Nephron (organoid): ENCODE results near the gene LRIG2.
A peak's percentile ranks its signal among the peaks of the same experiment; 100 is the strongest.

Experiments used
- H3K27ac Mint-ChIP-seq, 3 experiments: 2 replicates each; pipeline ENCODE4 v1.8.0; 2020; ENCODE audit warnings: mixed read lengths in 3 of 3, mild to moderate bottlenecking in 2 of 3, moderate library complexity in 1 of 3
- H3K27me3 Mint-ChIP-seq: 2 replicates; pipeline ENCODE4 v1.8.0; 2021; ENCODE audit warnings: low read depth, mild to moderate bottlenecking, moderate library complexity, mixed read lengths
- H3K36me3 Mint-ChIP-seq: 2 replicates; pipeline ENCODE4 v1.8.0; 2020; ENCODE audit warnings: low read depth, mixed read lengths
- H3K4me1 Mint-ChIP-seq: 2 replicates; pipeline ENCODE4 v1.8.0; 2020; ENCODE audit warnings: mixed read lengths
- H3K4me3 Mint-ChIP-seq, 3 experiments: 2 replicates each; pipeline ENCODE4 v1.8.0; 2020; ENCODE audit warnings: mild to moderate bottlenecking in 3 of 3, mixed read lengths in 3 of 3, moderate library complexity in 2 of 3
- H3K9me3 Mint-ChIP-seq: 2 replicates; pipeline ENCODE4 v1.8.0; 2020; ENCODE audit warnings: mixed read lengths
- CTCF ChIP-seq, 3 experiments: fragments of 200-600 bp; sonication (generic); IDR thresholded peaks; one replicate each; pipeline ENCODE4 v1.5.0; 2021; ENCODE audit warnings: antibody characterized with exemption in 3 of 3; ENCODE audit not compliant: unreplicated experiment in 3 of 3

Gene LRIG2

GRCh38 chr1:113106910-113107309 is 33.9 kb downstream of the LRIG2 start:
- H3K27ac Mint-ChIP-seq, result peak overlapping the region in 1 of 3 experiments; percentile 12
- no peaks in the 10 kb centered on the region for H3K4me1 Mint-ChIP-seq
- H3K4me3 Mint-ChIP-seq, result no peak overlapping the region
- no peaks in the 10 kb centered on the region for H3K27me3 Mint-ChIP-seq
- no peak for TF ChIP-seq CTCF (IDR thresholded peaks at IDR 0.05; ENCODE audit: unreplicated experiment in 3 of 3)
- H3K9me3 Mint-ChIP-seq, result no peaks in the 10 kb centered on the region
- H3K36me3 Mint-ChIP-seq, result peaks cover 72% of the 10 kb centered on the region

GRCh38 chr1:113109908-113110554 is 37.0 kb downstream of the LRIG2 start:
- no peaks in the 10 kb centered on the region for H3K4me1 Mint-ChIP-seq
- TF ChIP-seq CTCF (IDR thresholded peaks at IDR 0.05; ENCODE audit: unreplicated experiment in 3 of 3), result no peak
- H3K27me3 Mint-ChIP-seq, result no peaks in the 10 kb centered on the region
- no peaks in the 10 kb centered on the region for H3K9me3 Mint-ChIP-seq
- peaks cover 69% of the 10 kb centered on the region for H3K36me3 Mint-ChIP-seq
- H3K4me3 Mint-ChIP-seq, result no peak overlapping the region
- H3K27ac Mint-ChIP-seq, result no peak overlapping the region

GRCh38 chr1:113118266-113118665 is 45.3 kb downstream of the LRIG2 start:
- Mint-ChIP-seq H3K9me3 (no peaks in the 10 kb centered on the region), H3K4me1 (no peaks in the 10 kb centered on the region), H3K27ac (no peak overlapping the region), H3K4me3 (no peak overlapping the region), H3K36me3 (peaks cover 74% of the 10 kb centered on the region), H3K27me3 (no peaks in the 10 kb centered on the region)
- TF ChIP-seq CTCF (IDR thresholded peaks at IDR 0.05; ENCODE audit: unreplicated experiment in 3 of 3), result no peak

GRCh38 chr1:113123737-113124136 is 50.7 kb downstream of the LRIG2 start:
- no peaks in the 10 kb centered on the region for H3K9me3 Mint-ChIP-seq
- peaks cover 72% of the 10 kb centered on the region for H3K36me3 Mint-ChIP-seq
- H3K4me1 Mint-ChIP-seq, result no peaks in the 10 kb centered on the region
- H3K27me3 Mint-ChIP-seq, result no peaks in the 10 kb centered on the region
- H3K4me3 Mint-ChIP-seq, result no peak overlapping the region
- no peak for TF ChIP-seq CTCF (IDR thresholded peaks at IDR 0.05; ENCODE audit: unreplicated experiment in 3 of 3)
- H3K27ac Mint-ChIP-seq, result no peak overlapping the region

- no peaks in the 10 kb centered on the region for H3K27me3 Mint-ChIP-seq
- no peak for TF ChIP-seq CTCF (IDR thresholded peaks at IDR 0.05; ENCODE audit: unreplicated experiment in 3 of 3)
- no peak overlapping the region for H3K27ac Mint-ChIP-seq
- no peak overlapping the region for H3K4me3 Mint-ChIP-seq
- no peaks in the 10 kb centered on the region for H3K4me1 Mint-ChIP-seq
- H3K9me3 Mint-ChIP-seq, result no peaks in the 10 kb centered on the region
- peaks cover 70% of the 10 kb centered on the region for H3K36me3 Mint-ChIP-seq
These were observed 51.4 kb downstream of the LRIG2 start for GRCh38 chr1:113124366-113124765.

- no peak for TF ChIP-seq CTCF (IDR thresholded peaks at IDR 0.05; ENCODE audit: unreplicated experiment in 3 of 3)
- peak overlapping the region in 1 of 3 experiments; percentile 45 for H3K27ac Mint-ChIP-seq
- peaks cover 76% of the 10 kb centered on the region for H3K36me3 Mint-ChIP-seq
- H3K27me3 Mint-ChIP-seq, result no peaks in the 10 kb centered on the region
- no peak overlapping the region for H3K4me3 Mint-ChIP-seq
- no peaks in the 10 kb centered on the region for H3K9me3 Mint-ChIP-seq
- no peaks in the 10 kb centered on the region for H3K4me1 Mint-ChIP-seq
These were observed 52.5 kb downstream of the LRIG2 start for GRCh38 chr1:113125517-113125916.
